Measurements from ENCODE around the gene TAC3.

TAC3 gene

GRCh38 chr12:56999456-56999855 lies 16.9 kb downstream of the TAC3 start:
- DNase-seq (ENCODE audit: low read depth), result no peak
- TF ChIP-seq, protein P1, sequence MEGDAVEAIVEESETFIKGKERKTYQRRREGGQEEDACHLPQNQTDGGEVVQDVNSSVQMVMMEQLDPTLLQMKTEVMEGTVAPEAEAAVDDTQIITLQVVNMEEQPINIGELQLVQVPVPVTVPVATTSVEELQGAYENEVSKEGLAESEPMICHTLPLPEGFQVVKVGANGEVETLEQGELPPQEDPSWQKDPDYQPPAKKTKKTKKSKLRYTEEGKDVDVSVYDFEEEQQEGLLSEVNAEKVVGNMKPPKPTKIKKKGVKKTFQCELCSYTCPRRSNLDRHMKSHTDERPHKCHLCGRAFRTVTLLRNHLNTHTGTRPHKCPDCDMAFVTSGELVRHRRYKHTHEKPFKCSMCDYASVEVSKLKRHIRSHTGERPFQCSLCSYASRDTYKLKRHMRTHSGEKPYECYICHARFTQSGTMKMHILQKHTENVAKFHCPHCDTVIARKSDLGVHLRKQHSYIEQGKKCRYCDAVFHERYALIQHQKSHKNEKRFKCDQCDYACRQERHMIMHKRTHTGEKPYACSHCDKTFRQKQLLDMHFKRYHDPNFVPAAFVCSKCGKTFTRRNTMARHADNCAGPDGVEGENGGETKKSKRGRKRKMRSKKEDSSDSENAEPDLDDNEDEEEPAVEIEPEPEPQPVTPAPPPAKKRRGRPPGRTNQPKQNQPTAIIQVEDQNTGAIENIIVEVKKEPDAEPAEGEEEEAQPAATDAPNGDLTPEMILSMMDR (IDR thresholded peaks at IDR 0.05; ENCODE audit: low read depth, low read length, missing control alignments), result no peak
- H3K4me3 ChIP-seq (ENCODE audit: low read depth, low read length), result no peak overlapping the region
- in situ Hi-C loops (cut with HindIII; ENCODE audit: low sequenced_read_pairs), result no loop called here

DNA sequence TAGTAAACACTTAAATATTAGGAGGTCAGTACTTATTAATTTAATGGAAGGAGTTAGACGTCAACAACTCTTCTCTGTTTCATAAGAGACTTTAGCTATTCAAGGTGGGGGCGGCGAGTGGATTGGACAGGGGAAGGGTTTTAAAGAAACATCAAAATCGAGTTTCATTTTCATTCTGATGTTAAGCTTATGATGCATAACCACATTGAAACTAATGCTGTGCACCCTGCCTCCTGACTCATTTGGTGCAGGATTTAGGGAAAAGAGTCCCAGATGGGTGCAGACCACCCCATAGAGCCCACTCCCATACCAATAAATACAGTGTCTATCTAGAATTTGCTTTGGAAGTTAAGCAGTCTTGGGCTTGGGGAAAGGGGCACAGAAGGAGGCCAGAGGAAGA lies 17.3 kb downstream of the TAC3 start:
- DNase-seq (ENCODE audit: low read depth), result no peak
- in situ Hi-C loops (cut with HindIII; ENCODE audit: low sequenced_read_pairs), result no loop called here
- H3K4me3 ChIP-seq (ENCODE audit: low read depth, low read length), result no peak overlapping the region
- TF ChIP-seq, protein P1 (IDR thresholded peaks at IDR 0.05; ENCODE audit: low read depth, low read length, missing control alignments), result no peak

DNA sequence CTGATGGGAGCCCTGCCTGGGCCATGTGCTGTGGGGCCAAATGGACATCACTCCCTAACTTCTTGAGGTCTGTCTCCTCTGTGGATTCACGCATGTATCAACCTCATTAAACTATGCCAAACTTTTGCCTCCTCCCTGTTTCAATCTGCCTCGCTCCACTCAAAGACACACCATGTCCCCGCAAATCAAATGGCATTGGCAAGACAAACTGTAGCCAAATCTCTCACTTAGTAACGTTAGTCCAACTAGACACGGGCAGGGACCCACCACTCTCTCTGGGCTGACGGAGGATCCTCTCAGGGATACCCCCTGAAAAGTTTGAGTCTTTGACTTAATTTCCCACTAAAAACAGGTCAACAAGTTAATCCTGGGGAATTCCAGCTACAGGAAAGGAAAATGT lies 18.0 kb downstream of the TAC3 start:
- TF ChIP-seq, protein P1 (IDR thresholded peaks at IDR 0.05; ENCODE audit: low read depth, low read length, missing control alignments), result no peak
- H3K4me3 ChIP-seq (ENCODE audit: low read depth, low read length), result no peak overlapping the region
- in situ Hi-C loops (cut with HindIII; ENCODE audit: low sequenced_read_pairs), result no loop called here
- DNase-seq (ENCODE audit: low read depth), result no peak

DNA sequence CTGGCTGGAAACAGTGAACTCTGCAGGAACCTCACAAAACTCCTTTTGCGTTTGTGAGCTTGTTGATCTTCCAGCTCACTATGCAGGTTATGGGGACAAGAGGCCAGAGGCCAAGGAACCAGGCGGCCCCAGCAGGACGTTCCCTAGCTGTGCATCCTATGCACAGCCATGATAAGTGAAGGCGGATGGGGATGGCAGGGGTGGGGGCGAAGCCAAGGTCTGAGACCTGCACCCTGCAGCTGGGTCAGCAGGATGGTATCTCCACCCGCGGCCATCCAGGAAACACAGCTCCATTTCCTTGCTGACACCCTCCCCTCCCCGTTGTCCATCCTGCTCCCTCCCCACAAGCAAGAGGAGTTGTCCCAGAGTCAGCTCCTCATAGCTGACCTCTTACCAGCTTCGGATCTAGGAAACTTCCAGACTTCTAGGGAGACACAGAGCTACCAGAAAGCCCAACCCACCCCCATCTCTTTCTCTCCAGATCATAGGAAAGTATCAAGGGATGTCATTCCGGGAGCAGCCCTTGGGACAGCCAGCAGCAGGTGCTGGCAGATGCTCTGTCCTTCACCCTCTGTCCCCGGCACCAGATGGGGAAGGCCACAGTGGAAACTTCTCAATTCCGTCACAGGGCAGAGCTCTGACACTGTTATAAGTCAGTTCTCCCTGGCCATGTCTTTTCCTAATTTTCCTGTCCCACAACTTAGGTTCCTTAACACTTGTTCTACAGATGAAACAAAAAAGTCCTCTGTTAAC lies 19.4 kb downstream of the TAC3 start:
- H3K4me3 ChIP-seq (ENCODE audit: low read depth, low read length), result no peak overlapping the region
- TF ChIP-seq, protein P1 (IDR thresholded peaks at IDR 0.05; ENCODE audit: low read depth, low read length, missing control alignments), result no peak
- in situ Hi-C loops (cut with HindIII; ENCODE audit: low sequenced_read_pairs), result no loop called here
- no peak for DNase-seq (ENCODE audit: low read depth)

- no peak for DNase-seq (ENCODE audit: low read depth)
- in situ Hi-C loops (cut with HindIII; ENCODE audit: low sequenced_read_pairs), result no loop called here
- TF ChIP-seq, protein P1 (IDR thresholded peaks at IDR 0.05; ENCODE audit: low read depth, low read length, missing control alignments), result no peak
- H3K4me3 ChIP-seq (ENCODE audit: low read depth, low read length), result no peak overlapping the region
Observed at GRCh38 chr12:56995930-56996496, 20.3 kb downstream of the TAC3 start.

GRCh38 chr12:56995201-56995929 lies 21.0 kb downstream of the TAC3 start:
- no peak overlapping the region for H3K4me3 ChIP-seq (ENCODE audit: low read depth, low read length)
- TF ChIP-seq, protein P1 (IDR thresholded peaks at IDR 0.05; ENCODE audit: low read depth, low read length, missing control alignments), result no peak
- in situ Hi-C loops (cut with HindIII; ENCODE audit: low sequenced_read_pairs), result no loop called here

More at GRCh38 chr12:56995201-56995929, 21.0 kb downstream of the TAC3 start:
- no peak for DNase-seq (ENCODE audit: low read depth)
